K562 (cell line): Measurements from ENCODE around the gene NKX2-8. TPM values are rescaled to one million over a fixed set of nuclear protein-coding genes. Genes with fewer than 3 reads are reported as not detected.

Experiments used
- ATAC-seq: fragments of 200-7000 bp; cut with Tn5 transposase; 3 replicates; pipeline ENCODE4 v1.9.1; 2020; ENCODE audit warnings: moderate library complexity
- BruUV-seq: library from RNA; stranded (reverse); fragments of 400-500 nt; replicated peaks from 2 replicates; lab custom pipeline; 2021; lab: Mats Ljungman, UMichigan
- CTCF ChIA-PET: fragments of 300-600 bp; formaldehyde crosslinking; extraction: SDS; loops from one replicate; lab custom pipeline; 2021; ENCODE audit warnings: low intra/inter-chr PET ratio; lab: Yijun Ruan, JAX
- POLR2A ChIA-PET: fragments of 300-600, 350-650 bp; sonication (Branson Sonifier 250); formaldehyde crosslinking; extraction: SDS; loops from one replicate; lab custom pipeline; 2021; ENCODE audit warnings: antibody characterized with exemption, inconsistent platforms; lab: Yijun Ruan, JAX
- DNase-seq, 4 experiments: peaks; one replicate each; pipeline versions ENCODE4 v3.0.0 to v3.0.0-alpha.2; 2011 to 2018; ENCODE audit warnings: low spot score in 3 of 4, mixed read lengths in 3 of 4; ENCODE audit errors: extremely low read depth in 1 of 4
- FAIRE-seq: peaks from 2 replicates; lab custom pipeline; 2011; peaks lifted over from hg19 to GRCh38; lab: Jason Lieb, UNC
- H2AFZ ChIP-seq: 2 replicates; pipeline ENCODE4 v1.6.0; 2011; ENCODE audit warnings: low read depth, low read length, control low read depth, inconsistent platforms
- H3K27ac ChIP-seq: fragments of 200-600 bp; 3 replicates; pipeline ENCODE4 v1.8.0; 2011; ENCODE audit warnings: low read depth, mild to moderate bottlenecking, control low read depth, inconsistent platforms, low read length, moderate library complexity, mixed read lengths; ENCODE audit errors: extremely low read depth
- H3K27me3 ChIP-seq, 2 experiments: fragments of 300-600 bp in 1 of 2; 2 replicates in 1 of 2; 3 replicates in 1 of 2; pipeline versions ENCODE4 v1.6.0 to v1.8.0; 2011; ENCODE audit warnings: inconsistent platforms in 2 of 2, low read length in 2 of 2, mild to moderate bottlenecking in 1 of 2, mixed read lengths in 1 of 2, moderate library complexity in 1 of 2; ENCODE audit not compliant: control insufficient read depth in 2 of 2, insufficient read depth in 2 of 2
- H3K36me3 ChIP-seq: fragments of 300-600 bp; 3 replicates; pipeline ENCODE4 v1.8.0; 2011; ENCODE audit warnings: mild to moderate bottlenecking, low read length, inconsistent platforms; ENCODE audit not compliant: control insufficient read depth, insufficient read depth
- H3K4me1 ChIP-seq, 2 experiments: fragments of 200-600 bp in 1 of 2; replicated peaks in 1 of 2; 2 replicates in 1 of 2; 3 replicates in 1 of 2; pipeline versions ENCODE4 v1.5.1 to v1.8.0; 2011; ENCODE audit warnings: inconsistent platforms in 2 of 2, low read length in 2 of 2, mild to moderate bottlenecking in 1 of 2, mixed read lengths in 1 of 2, moderate library complexity in 1 of 2; ENCODE audit not compliant: control insufficient read depth in 2 of 2, insufficient read depth in 2 of 2
- H3K4me2 ChIP-seq: 2 replicates; pipeline ENCODE4 v1.6.1; 2011; ENCODE audit warnings: low read length, control low read depth, inconsistent platforms, mixed read lengths; ENCODE audit not compliant: insufficient read depth
- H3K4me3 ChIP-seq: fragments of 200-600 bp; sonication (generic), shearing (Covaris generic); 2 replicates; pipeline ENCODE4 v1.5.1; 2016; ENCODE audit warnings: control low read depth, inconsistent platforms
- H3K79me2 ChIP-seq: fragments of 200-600 bp; 3 replicates; pipeline ENCODE4 v1.8.0; 2011; ENCODE audit warnings: low read length, inconsistent platforms; ENCODE audit not compliant: control insufficient read depth, insufficient read depth
- H3K9ac ChIP-seq, 2 experiments: 2 replicates each; pipeline versions ENCODE4 v1.6.0 to v1.6.1; 2011; ENCODE audit warnings: low read depth in 2 of 2, low read length in 2 of 2, control low read depth in 1 of 2, inconsistent platforms in 1 of 2, mild to moderate bottlenecking in 1 of 2, mixed read lengths in 1 of 2; ENCODE audit not compliant: insufficient read depth in 1 of 2
- H3K9me1 ChIP-seq: one replicate; pipeline ENCODE4 v1.6.0; 2011; ENCODE audit warnings: inconsistent platforms, mild to moderate bottlenecking, low read length, moderate library complexity; ENCODE audit not compliant: control insufficient read depth, insufficient read depth
- H3K9me3 ChIP-seq: replicated peaks from 2 replicates; pipeline ENCODE4 v1.5.1; 2011; ENCODE audit warnings: low read depth, low read length, inconsistent platforms; ENCODE audit not compliant: control insufficient read depth, insufficient read depth
- H4K20me1 ChIP-seq: replicated peaks from 2 replicates; pipeline ENCODE4 v1.6.1; 2011; ENCODE audit warnings: low read length, inconsistent platforms, mixed read lengths; ENCODE audit not compliant: control insufficient read depth, insufficient read depth
- ELF1 ChIP-seq: fragments of 200-800 bp; sonication (Bioruptor generic); IDR thresholded peaks from 2 replicates; pipeline ENCODE4 v1.6.1; 2016; ENCODE audit warnings: missing genetic modification characterization, missing compliant biosample characterization
- FOXA1 ChIP-seq: fragments of 450-650 bp; IDR thresholded peaks from 2 replicates; pipeline ENCODE4 v1.6.1; 2016; ENCODE audit warnings: mild to moderate bottlenecking, borderline replicate concordance
- KLF6 ChIP-seq: fragments of 250-450 bp; sonication (Bioruptor Pico); IDR thresholded peaks from 2 replicates; pipeline ENCODE4 v1.4.0; 2020; ENCODE audit warnings: mild to moderate bottlenecking, moderate library complexity, borderline replicate concordance
- NR2C2 ChIP-seq, 2 experiments: fragments of 200-800 bp in 1 of 2; sonication (Bioruptor generic) in 1 of 2; sonication (generic) in 1 of 2; formaldehyde crosslinking in 1 of 2; IDR thresholded peaks; 2 replicates each; pipeline versions ENCODE4 v1.6.1 to v1.8.0; 2016 to 2022; ENCODE audit warnings: mild to moderate bottlenecking in 1 of 2, missing compliant biosample characterization in 1 of 2, missing genetic modification characterization in 1 of 2, missing genetic modification reagents in 1 of 2
- NR2F6 ChIP-seq: fragments of 450-650 bp; formaldehyde crosslinking; IDR thresholded peaks from 2 replicates; pipeline ENCODE4 v1.4.0; 2020; ENCODE audit warnings: mild to moderate bottlenecking
- PHF21A ChIP-seq: fragments of 450-650 bp; IDR thresholded peaks from 2 replicates; pipeline ENCODE4 v1.6.1; 2017; ENCODE audit warnings: low read depth, borderline replicate concordance
- ZMIZ1 ChIP-seq, 2 experiments: fragments of 150-350 bp in 1 of 2; IDR thresholded peaks; 2 replicates each; pipeline ENCODE4 v1.6.1; 2012 to 2016; ENCODE audit warnings: low read depth in 2 of 2, low read length in 2 of 2, mild to moderate bottlenecking in 1 of 2, moderate library complexity in 1 of 2
- ZNF184 ChIP-seq: sonication (generic); formaldehyde crosslinking; IDR thresholded peaks from 2 replicates; pipeline ENCODE4 v1.5.0; 2020; ENCODE audit warnings: missing genetic modification reagents
- WGBS: fragments of 100-300 bp; shearing (Covaris generic); methylation state at CpG from one replicate; pipeline ENCODE4 v1.1.6; 2016; ENCODE audit warnings: low coverage, mixed read lengths; ENCODE audit not compliant: insufficient coverage; ENCODE audit errors: missing lambda C conversion rate; 5-methylcytosine and 5-hydroxymethylcytosine counted together
- in situ Hi-C: fragments of 300-500 bp; cut with MboI; formaldehyde crosslinking; loops from 4 replicates; pipeline ENCODE4 v1.15.0; 2018; ENCODE audit warnings: inconsistent platforms, mixed read lengths
- intact Hi-C: fragments of 100-400 bp; cut with micrococcal nuclease; formaldehyde crosslinking; loops from 2 replicates; pipeline ENCODE4 v1.14.2; 2022
- polyA plus RNA-seq, 8 experiments: library from polyadenylated mRNA; depleted of rRNA in 4 of 8; stranded (reverse) in 5 of 8; unstranded in 3 of 8; fragments of >200 nt; fragmentation: Nextera tagmentation in 2 of 8; fragmentation: Illumina TruSeq in 1 of 8; extraction: Ambion mirVana in 2 of 8; extraction: Trizol in 1 of 8; gene quantifications; 2 replicates each; pipeline versions ENCODE4 v1.2.1 to v1.2.3, GENCODE V29; 2011 to 2014; ENCODE audit warnings: inconsistent platforms in 1 of 8, missing spikeins in 1 of 8
- total RNA-seq, 7 experiments: library from RNA; depleted of rRNA in 6 of 7; stranded (reverse); fragments of >200 nt in 6 of 7; fragmentation: Illumina TruSeq in 2 of 7; extraction: Trizol in 2 of 7; gene quantifications; 2 replicates each; pipeline versions ENCODE4 v1.2.1 to v1.2.3, GENCODE V29; 2011 to 2021; ENCODE audit warnings: low replicate concordance in 1 of 7
- TF ChIP-seq, protein P1 (sequence below): fragments of 150-350 bp; IDR thresholded peaks from 2 replicates; pipeline ENCODE4 v1.6.1; 2014; ENCODE audit warnings: low read depth, mild to moderate bottlenecking, low read length, borderline replicate concordance
- TF ChIP-seq, protein P2 (sequence below): IDR thresholded peaks from 2 replicates; pipeline ENCODE4 v1.6.1; 2014; ENCODE audit warnings: antibody characterized with exemption
- TF ChIP-seq, protein P3 (sequence below): sonication (generic); formaldehyde crosslinking; IDR thresholded peaks from 2 replicates; pipeline ENCODE4 v1.5.0; 2020; ENCODE audit warnings: missing genetic modification reagents

NKX2-8 gene
- total and polyA plus RNA-seq, 9 of the 15 experiments (the other 6 are each of a cell fraction or from before 2014, with no cell fraction given) = not detected

DNA sequence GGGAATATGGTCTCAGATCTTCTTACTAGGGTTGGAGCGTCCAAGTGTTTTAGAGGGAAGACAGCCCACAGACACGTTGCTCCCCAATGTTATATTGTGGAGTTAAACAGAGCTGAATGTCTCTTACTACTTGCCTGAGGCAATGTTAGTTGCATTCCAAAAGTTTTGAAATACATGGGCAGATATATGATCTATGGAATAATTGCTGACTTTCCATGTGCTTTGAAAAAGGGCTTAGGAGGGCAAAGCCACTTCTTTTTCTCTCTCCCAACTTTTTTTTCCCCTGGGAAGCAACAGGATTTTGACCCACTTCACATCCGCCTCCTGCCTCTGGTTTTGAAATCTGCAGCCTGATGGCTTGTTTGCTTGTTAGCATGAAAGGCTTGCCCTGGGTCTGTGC lies 45.6 kb upstream of the NKX2-8 start (continued):
- TF ChIP-seq, protein P1, sequence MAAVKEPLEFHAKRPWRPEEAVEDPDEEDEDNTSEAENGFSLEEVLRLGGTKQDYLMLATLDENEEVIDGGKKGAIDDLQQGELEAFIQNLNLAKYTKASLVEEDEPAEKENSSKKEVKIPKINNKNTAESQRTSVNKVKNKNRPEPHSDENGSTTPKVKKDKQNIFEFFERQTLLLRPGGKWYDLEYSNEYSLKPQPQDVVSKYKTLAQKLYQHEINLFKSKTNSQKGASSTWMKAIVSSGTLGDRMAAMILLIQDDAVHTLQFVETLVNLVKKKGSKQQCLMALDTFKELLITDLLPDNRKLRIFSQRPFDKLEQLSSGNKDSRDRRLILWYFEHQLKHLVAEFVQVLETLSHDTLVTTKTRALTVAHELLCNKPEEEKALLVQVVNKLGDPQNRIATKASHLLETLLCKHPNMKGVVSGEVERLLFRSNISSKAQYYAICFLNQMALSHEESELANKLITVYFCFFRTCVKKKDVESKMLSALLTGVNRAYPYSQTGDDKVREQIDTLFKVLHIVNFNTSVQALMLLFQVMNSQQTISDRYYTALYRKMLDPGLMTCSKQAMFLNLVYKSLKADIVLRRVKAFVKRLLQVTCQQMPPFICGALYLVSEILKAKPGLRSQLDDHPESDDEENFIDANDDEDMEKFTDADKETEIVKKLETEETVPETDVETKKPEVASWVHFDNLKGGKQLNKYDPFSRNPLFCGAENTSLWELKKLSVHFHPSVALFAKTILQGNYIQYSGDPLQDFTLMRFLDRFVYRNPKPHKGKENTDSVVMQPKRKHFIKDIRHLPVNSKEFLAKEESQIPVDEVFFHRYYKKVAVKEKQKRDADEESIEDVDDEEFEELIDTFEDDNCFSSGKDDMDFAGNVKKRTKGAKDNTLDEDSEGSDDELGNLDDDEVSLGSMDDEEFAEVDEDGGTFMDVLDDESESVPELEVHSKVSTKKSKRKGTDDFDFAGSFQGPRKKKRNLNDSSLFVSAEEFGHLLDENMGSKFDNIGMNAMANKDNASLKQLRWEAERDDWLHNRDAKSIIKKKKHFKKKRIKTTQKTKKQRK = no peak
- TF ChIP-seq, all 486 proteins: peak for 0

DNA sequence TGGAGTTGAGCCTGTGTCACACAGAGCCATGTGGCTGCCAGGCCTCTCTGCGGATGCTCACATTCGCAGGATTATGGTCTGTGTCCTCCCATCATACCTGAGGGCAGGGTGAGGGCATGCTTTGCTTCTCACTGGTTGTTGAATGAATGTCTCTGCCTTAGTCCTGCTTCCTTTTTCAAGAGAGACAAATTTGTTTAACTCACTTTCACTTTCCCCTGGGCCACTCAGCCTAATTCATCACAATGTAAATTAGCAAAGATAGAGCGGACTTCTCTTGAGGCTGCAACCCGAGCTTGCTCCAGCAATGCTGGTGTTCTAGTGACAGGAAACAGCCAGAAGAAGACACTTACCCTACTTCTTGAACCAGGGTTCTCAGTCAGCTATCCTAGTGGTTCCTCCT lies 43.7 kb upstream of the NKX2-8 start:
- no peak for ATAC-seq
- WGBS = 0% methylated on average over 3 of the region's 4 CpGs
- intact Hi-C loops (no loop called here), in situ Hi-C loops (loop anchor here (25.0 kb wide), 1 partner anchor 511 kb away; no protein-coding TSS in a partner anchor)
- Histone ChIP-seq H3K9me3 (no peaks in the 10 kb centered on the region), H3K4me2 (no peak overlapping the region), H3K27ac (no peak overlapping the region), H2AFZ (no peak overlapping the region), H3K79me2 (no peaks in the 10 kb centered on the region), H3K36me3 (no peaks in the 10 kb centered on the region), H3K9me1 (no peaks in the 10 kb centered on the region), H3K27me3 (peaks cover 0 to 5% of the 10 kb centered on the region in 2 experiments; a peak in 2 of 5 replicates), H3K4me1 (no peaks in the 10 kb centered on the region), H3K9ac (no peak overlapping the region), H4K20me1 (no peaks in the 10 kb centered on the region), H3K4me3 (no peak overlapping the region)
- BruUV-seq = no TSS peak
- FAIRE-seq = no peak
- DNase-seq = no peak
- POLR2A ChIA-PET = interaction anchor here (0.6 to 1.1 kb wide), 3 partner anchors 12 to 507 kb away, joined by 3 read pairs; no protein-coding TSS in a partner anchor
- CTCF ChIA-PET = no interaction called here
- TF ChIP-seq ZMIZ1 (IDR thresholded peaks at IDR 0.05; ENCODE audit: low read depth in 2 of 2, low read length in 2 of 2) (no peak), FOXA1 (no peak), ELF1 (no peak), NR2C2 (CRISPR knock-in tag; IDR thresholded peaks at IDR 0.05) (no peak), NR2C2 (tag; IDR thresholded peaks at IDR 0.05) (no peak), KLF6 (CRISPR knock-in tag) (no peak), ZNF184 (CRISPR knock-in tag) (no peak), PHF21A (no peak), NR2F6 (no peak)
- TF ChIP-seq, protein P2, sequence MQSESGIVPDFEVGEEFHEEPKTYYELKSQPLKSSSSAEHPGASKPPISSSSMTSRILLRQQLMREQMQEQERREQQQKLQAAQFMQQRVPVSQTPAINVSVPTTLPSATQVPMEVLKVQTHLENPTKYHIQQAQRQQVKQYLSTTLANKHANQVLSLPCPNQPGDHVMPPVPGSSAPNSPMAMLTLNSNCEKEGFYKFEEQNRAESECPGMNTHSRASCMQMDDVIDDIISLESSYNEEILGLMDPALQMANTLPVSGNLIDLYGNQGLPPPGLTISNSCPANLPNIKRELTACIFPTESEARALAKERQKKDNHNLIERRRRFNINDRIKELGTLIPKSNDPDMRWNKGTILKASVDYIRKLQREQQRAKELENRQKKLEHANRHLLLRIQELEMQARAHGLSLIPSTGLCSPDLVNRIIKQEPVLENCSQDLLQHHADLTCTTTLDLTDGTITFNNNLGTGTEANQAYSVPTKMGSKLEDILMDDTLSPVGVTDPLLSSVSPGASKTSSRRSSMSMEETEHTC = no peak
- TF ChIP-seq, protein P3, sequence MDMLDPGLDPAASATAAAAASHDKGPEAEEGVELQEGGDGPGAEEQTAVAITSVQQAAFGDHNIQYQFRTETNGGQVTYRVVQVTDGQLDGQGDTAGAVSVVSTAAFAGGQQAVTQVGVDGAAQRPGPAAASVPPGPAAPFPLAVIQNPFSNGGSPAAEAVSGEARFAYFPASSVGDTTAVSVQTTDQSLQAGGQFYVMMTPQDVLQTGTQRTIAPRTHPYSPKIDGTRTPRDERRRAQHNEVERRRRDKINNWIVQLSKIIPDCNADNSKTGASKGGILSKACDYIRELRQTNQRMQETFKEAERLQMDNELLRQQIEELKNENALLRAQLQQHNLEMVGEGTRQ (CRISPR knock-in tag) = no peak
